ENCODE data around the gene EFNA4.

GRCh38 chr1:155016231-155016831, 47.2 kb upstream of the EFNA4 start:
- TF ChIP-seq POLR2AphosphoS5 (IDR thresholded peaks at IDR 0.05; ENCODE audit: low read depth, low read length), result no peak; the same call in 1 of the 2 replicates
- TF ChIP-seq SIN3A (IDR thresholded peaks at IDR 0.05; ENCODE audit: borderline replicate concordance, insufficient read depth, low read length), result no peak
- no peak for TF ChIP-seq REST (IDR thresholded peaks at IDR 0.05; ENCODE audit: insufficient read depth in 1 of 2, low read depth in 2 of 2, low read length in 2 of 2)
- TF ChIP-seq TAF1 (IDR thresholded peaks at IDR 0.05; ENCODE audit: borderline replicate concordance, insufficient read depth, low read length), result no peak

Data from PFSK-1 (cell line).